Ovary (tissue), 9 donors: ENCODE data around the gene TGFB1. TPM values are rescaled to one million over a fixed set of nuclear protein-coding genes. Genes with fewer than 3 reads are reported as not detected.

ENCODE experiments used
- DNase-seq, 5 donors: peaks; one replicate each; pipeline ENCODE4 v3.0.0-alpha.2; 2019 to 2020
- H3K27ac ChIP-seq, 2 donors: fragments of 200-600 bp; one replicate each; pipeline versions ENCODE4 v1.5.1 to v1.8.0; 2019 to 2022
- H3K27me3 ChIP-seq: fragments of 200-600 bp; one replicate; pipeline ENCODE4 v1.8.0; 2022
- H3K36me3 ChIP-seq: fragments of 200-600 bp; sonication (generic); one replicate; pipeline ENCODE4 v1.5.1; 2019
- H3K4me1 ChIP-seq: one replicate; pipeline ENCODE4 v1.8.1; 2013; ENCODE audit warnings: mild to moderate bottlenecking, moderate library complexity; ENCODE audit not compliant: insufficient read depth
- H3K4me3 ChIP-seq: fragments of 200-600 bp; sonication (generic); one replicate; pipeline ENCODE4 v1.5.1; 2017
- H3K9me3 ChIP-seq, 2 donors: fragments of 200-600 bp in 1 of 2; sonication (generic) in 1 of 2; one replicate each; pipeline versions ENCODE4 v1.5.1 to v1.8.1; 2013 to 2019; ENCODE audit warnings: mild to moderate bottlenecking in 1 of 2, moderate library complexity in 1 of 2
- CTCF ChIP-seq, 3 donors: fragments of 450-650 bp in 2 of 3; fragments of 200-600 bp in 1 of 3; IDR thresholded peaks; one replicate each; pipeline versions ENCODE4 v1.5.1 to v1.8.0; 2016 to 2022; ENCODE audit warnings: antibody characterized with exemption in 3 of 3, mild to moderate bottlenecking in 1 of 3
- EP300 ChIP-seq: sonication (generic); formaldehyde crosslinking; IDR thresholded peaks from one replicate; pipeline ENCODE4 v1.6.1; 2017; ENCODE audit warnings: antibody characterized with exemption
- POLR2A ChIP-seq: fragments of 450-650 bp; IDR thresholded peaks from one replicate; pipeline ENCODE4 v1.6.1; 2017; ENCODE audit warnings: antibody characterized with exemption, mild to moderate bottlenecking, moderate library complexity
- WGBS, 3 donors: extraction: QIAGEN DNeasy Blood & Tissue Kit in 1 of 3; methylation state at CpG; one replicate each; pipeline versions ENCODE4 v1.1.5 to v1.1.7; 2013 to 2017; 5-methylcytosine and 5-hydroxymethylcytosine counted together
- intact Hi-C, 4 donors: fragments of 100-400 bp; cut with DNase I; formaldehyde crosslinking; loops; one replicate each; pipeline versions ENCODE4 v1.11.0 to v1.15.1; 2022 to 2023
- polyA plus RNA-seq, 2 donors: library from polyadenylated mRNA; stranded (reverse); fragments of 200-250 nt in 1 of 2; fragments of 350-450 nt in 1 of 2; fragmentation: Illumina TruSeq in 1 of 2; extraction: RNeasy Lipid Tissue Mini Kit (QIAGEN cat#74804) in 1 of 2; gene quantifications; one replicate each; pipeline ENCODE4 v1.2.3, GENCODE V29; 2013 to 2014
- total RNA-seq, 7 donors: library from RNA; depleted of rRNA in 2 of 7; stranded (reverse); fragments of >200 nt in 2 of 7; fragmentation: NEBNext Ultra II Directional in 3 of 7; extraction: Animal tissue kit (Norgen Biotek cat#: 25700) in 3 of 7; gene quantifications; one replicate each; pipeline versions ENCODE4 v1.1.0 to v1.2.4, GENCODE V29; 2016 to 2023
- donor health status: DM: no; HTN: no; CAD: no; lungs with moderate emphysema.
- donor health status: DM: no; HTN: no; CAD: no.
- donor health status: Bipolar disorder and iron deficiency.
- donor health status: DM: yes; HTN: yes; CAD: no.
- donor health status: DM: no; HTN: no; CAD: no.
- donor health status: DM: yes; HTN: yes; CAD: no.

Gene TGFB1
- total and polyA plus RNA-seq, 9 donors: 9.1 to 31.8 (median 20.8) TPM

- no peaks in the 10 kb centered on the region for H3K9me3 ChIP-seq
- intact Hi-C loops: no loop called here
- H3K27me3 ChIP-seq: no peaks in the 10 kb centered on the region
- no peak overlapping the region for H3K4me3 ChIP-seq
- 20 to 35% (median 28%) methylated on average over 4 of the region's 4 CpGs for WGBS, 3 donors
- TF ChIP-seq POLR2A (no peak), CTCF (IDR thresholded peaks at IDR 0.05) (no peak), EP300 (no peak)
- no peaks in the 10 kb centered on the region for H3K36me3 ChIP-seq
- H3K27ac ChIP-seq: peak overlapping the region in 1 of 2 donors; percentile 21
- DNase-seq: no peak
- no peaks in the 10 kb centered on the region for H3K4me1 ChIP-seq
Measured at GRCh38 chr19:41298348-41298964, 55.3 kb downstream of the TGFB1 start.

- intact Hi-C loops: no loop called here
- Histone ChIP-seq H3K4me1 (no peaks in the 10 kb centered on the region), H3K27me3 (no peaks in the 10 kb centered on the region), H3K4me3 (no peak overlapping the region), H3K36me3 (no peaks in the 10 kb centered on the region), H3K9me3 (no peaks in the 10 kb centered on the region), H3K27ac (peak overlapping the region in 1 of 2 donors; percentile 21)
- WGBS, 3 donors: 67 to 68% (median 68%) methylated on average over 7 of the region's 7 CpGs
- DNase-seq: no peak
- TF ChIP-seq POLR2A: no peak
- TF ChIP-seq EP300: no peak
- TF ChIP-seq CTCF (IDR thresholded peaks at IDR 0.05): no peak
Measured at GRCh38 chr19:41297628-41298347, 55.9 kb downstream of the TGFB1 start.

GRCh38 chr19:41296433-41296871, 57.3 kb downstream of the TGFB1 start:
- TF ChIP-seq POLR2A (no peak), EP300 (no peak), CTCF (IDR thresholded peaks at IDR 0.05) (no peak)
- H3K9me3 ChIP-seq: no peaks in the 10 kb centered on the region
- H3K27me3 ChIP-seq: no peaks in the 10 kb centered on the region
- intact Hi-C loops: no loop called here
- no peak for DNase-seq
- H3K4me3 ChIP-seq: no peak overlapping the region
- no peaks in the 10 kb centered on the region for H3K4me1 ChIP-seq
- no peak overlapping the region for H3K27ac ChIP-seq
- WGBS, 3 donors: 84 to 95% (median 87%) methylated on average over 2 of the region's 2 CpGs
- H3K36me3 ChIP-seq: no peaks in the 10 kb centered on the region

GRCh38 chr19:41295499-41295898, 58.2 kb downstream of the TGFB1 start:
- Histone ChIP-seq H3K36me3 (no peaks in the 10 kb centered on the region), H3K4me3 (no peak overlapping the region), H3K27ac (no peak overlapping the region), H3K27me3 (no peaks in the 10 kb centered on the region), H3K9me3 (no peaks in the 10 kb centered on the region), H3K4me1 (no peaks in the 10 kb centered on the region)
- DNase-seq: no peak
- WGBS, 3 donors: 60 to 73% (median 61%) methylated on average over 6 of the region's 6 CpGs
- intact Hi-C loops: no loop called here
- TF ChIP-seq POLR2A (no peak), EP300 (no peak), CTCF (IDR thresholded peaks at IDR 0.05) (no peak)
